SK-N-SH (cell line): ENCODE measurements around the gene GALNT17. TPM values are rescaled to one million over a fixed set of nuclear protein-coding genes. Genes with fewer than 3 reads are reported as not detected.

Source experiments
- CTCF ChIA-PET: fragments of 300-600, 350-600 bp; formaldehyde crosslinking; extraction: SDS; loops from one replicate; lab custom pipeline; 2021; lab: Yijun Ruan, JAX
- POLR2A ChIA-PET: fragments of 350-600 bp; sonication (Branson Sonifier 250); formaldehyde crosslinking; extraction: SDS; loops from one replicate; lab custom pipeline; 2020; ENCODE audit warnings: antibody characterized with exemption, inconsistent platforms; lab: Yijun Ruan, JAX
- DNase-seq: peaks from one replicate; pipeline ENCODE4 v3.0.0; 2012
- H2AFZ ChIP-seq: fragments of 200-600 bp; sonication (generic); 2 replicates; pipeline ENCODE4 v1.8.1; 2016; ENCODE audit warnings: antibody characterized with exemption, mild to moderate bottlenecking, low read depth
- H3F3A ChIP-seq: fragments of 200-600 bp; sonication (generic); replicated peaks from 2 replicates; pipeline ENCODE3; 2016; ENCODE audit warnings: antibody characterized with exemption, mild to moderate bottlenecking; ENCODE audit not compliant: insufficient read depth
- H3K27ac ChIP-seq, 2 experiments: fragments of 200-500 bp in 1 of 2; fragments of 200-600 bp in 1 of 2; sonication (Bioruptor generic) in 1 of 2; sonication (generic), shearing (Covaris generic) in 1 of 2; 2 replicates each; pipeline versions ENCODE4 v1.5.1 to v1.6.1; 2014 to 2016; ENCODE audit warnings: low read depth in 2 of 2, inconsistent platforms in 1 of 2, low read length in 1 of 2, mild to moderate bottlenecking in 1 of 2, mixed read lengths in 1 of 2
- H3K27me3 ChIP-seq: fragments of 200-600 bp; sonication (generic), shearing (Covaris generic); 2 replicates; pipeline ENCODE4 v1.6.1; 2016; ENCODE audit warnings: mixed run types; ENCODE audit not compliant: insufficient read depth
- H3K36me3 ChIP-seq, 2 experiments: fragments of 200-500 bp in 1 of 2; fragments of 200-600 bp in 1 of 2; sonication (Bioruptor generic) in 1 of 2; sonication (generic) in 1 of 2; replicated peaks in 1 of 2; 2 replicates each; pipeline versions ENCODE3 to v1.5.1; 2014 to 2016; ENCODE audit warnings: low read length in 1 of 2, mild to moderate bottlenecking in 1 of 2; ENCODE audit not compliant: insufficient read depth in 2 of 2, control insufficient read depth in 1 of 2
- H3K4me1 ChIP-seq, 2 experiments: fragments of 200-500 bp in 1 of 2; fragments of 200-600 bp in 1 of 2; sonication (Bioruptor generic) in 1 of 2; sonication (generic), shearing (Covaris generic) in 1 of 2; 2 replicates each; pipeline versions ENCODE4 v1.5.1 to v1.6.1; 2014 to 2016; ENCODE audit warnings: low read depth in 1 of 2, low read length in 1 of 2, mixed run types in 1 of 2; ENCODE audit not compliant: insufficient read depth in 2 of 2, control insufficient read depth in 1 of 2
- H3K4me2 ChIP-seq: fragments of 200-600 bp; sonication (generic), shearing (Covaris generic); 2 replicates; pipeline ENCODE4 v1.6.1; 2017; ENCODE audit warnings: mixed run types
- H3K4me3 ChIP-seq, 2 experiments: fragments of 200-500 bp in 1 of 2; fragments of 200-600 bp in 1 of 2; sonication (Bioruptor generic) in 1 of 2; sonication (generic), shearing (Covaris generic) in 1 of 2; 2 replicates each; pipeline versions ENCODE4 v1.5.1 to v1.8.1; 2014 to 2016; ENCODE audit warnings: low read depth in 2 of 2, inconsistent platforms in 1 of 2, low read length in 1 of 2, mild to moderate bottlenecking in 1 of 2, mixed read lengths in 1 of 2, moderate library complexity in 1 of 2
- H3K79me2 ChIP-seq: fragments of 200-600 bp; sonication (generic); 2 replicates; pipeline ENCODE4 v1.8.1; 2017; ENCODE audit warnings: mild to moderate bottlenecking; ENCODE audit not compliant: insufficient read depth
- H3K9ac ChIP-seq: fragments of 200-600 bp; sonication (generic); 2 replicates; pipeline ENCODE4 v1.6.1; 2017; ENCODE audit warnings: mixed run types
- H3K9me2 ChIP-seq: fragments of 200-600 bp; sonication (generic); 2 replicates; pipeline ENCODE4 v1.6.1; 2017; ENCODE audit warnings: mixed run types
- H3K9me3 ChIP-seq: fragments of 200-600 bp; sonication (generic); 2 replicates; pipeline ENCODE4 v1.6.1; 2017; ENCODE audit warnings: mixed run types, mild to moderate bottlenecking, moderate library complexity
- H4K20me1 ChIP-seq: fragments of 200-600 bp; sonication (generic); 2 replicates; pipeline ENCODE4 v1.6.1; 2017; ENCODE audit warnings: mild to moderate bottlenecking, mixed run types; ENCODE audit not compliant: insufficient read depth
- CHD2 ChIP-seq: fragments of 150-350 bp; IDR thresholded peaks from 2 replicates; pipeline ENCODE4 v1.6.1; 2018; ENCODE audit warnings: low read length; ENCODE audit not compliant: partially characterized antibody
- CTCF ChIP-seq: fragments of 200-600 bp; sonication (generic); IDR thresholded peaks from 2 replicates; pipeline ENCODE4 v1.6.1; 2017; ENCODE audit warnings: antibody characterized with exemption, mild to moderate bottlenecking, moderate library complexity
- FOXM1 ChIP-seq: IDR thresholded peaks from 2 replicates; pipeline ENCODE4 v1.4.0; 2012; ENCODE audit warnings: low read depth, mild to moderate bottlenecking
- GATA2 ChIP-seq: sonication (generic); formaldehyde crosslinking; IDR thresholded peaks from 2 replicates; pipeline ENCODE4 v1.5.0; 2020; ENCODE audit warnings: mild to moderate bottlenecking, missing genetic modification reagents
- MEF2A ChIP-seq: IDR thresholded peaks from 2 replicates; pipeline ENCODE4 v1.4.0; 2012; ENCODE audit warnings: low read depth, borderline replicate concordance
- NFIC ChIP-seq: IDR thresholded peaks from 2 replicates; pipeline ENCODE4 v1.4.0; 2012; ENCODE audit warnings: borderline replicate concordance
- NRF1 ChIP-seq: IDR thresholded peaks from 2 replicates; pipeline ENCODE4 v1.6.1; 2012; ENCODE audit warnings: low read depth, mild to moderate bottlenecking, low read length
- PBX3 ChIP-seq: IDR thresholded peaks from 2 replicates; pipeline ENCODE4; 2012
- POLR2AphosphoS5 ChIP-seq: IDR thresholded peaks from 2 replicates; pipeline ENCODE4 v1.6.1; 2012; ENCODE audit warnings: low read depth, low read length
- RAD21 ChIP-seq: IDR thresholded peaks from 2 replicates; pipeline ENCODE4 v1.6.1; 2012; ENCODE audit warnings: mild to moderate bottlenecking, low read length
- REST ChIP-seq: IDR thresholded peaks from 2 replicates; pipeline ENCODE4 v1.6.1; 2012; ENCODE audit warnings: mild to moderate bottlenecking, low read depth, low read length, moderate library complexity
- RFX5 ChIP-seq: IDR thresholded peaks from 2 replicates; pipeline ENCODE4 v1.6.1; 2012; ENCODE audit warnings: mild to moderate bottlenecking, improper control_type of control experiment, low read length
- RXRA ChIP-seq: IDR thresholded peaks from 2 replicates; pipeline ENCODE4 v1.4.0; 2012; ENCODE audit warnings: low read depth, mild to moderate bottlenecking, borderline replicate concordance
- SMC3 ChIP-seq: IDR thresholded peaks from 2 replicates; pipeline ENCODE4 v1.6.1; 2012; ENCODE audit warnings: low read depth, low read length, improper control_type of control experiment
- TAF1 ChIP-seq: IDR thresholded peaks from 2 replicates; pipeline ENCODE4 v1.6.1; 2012; ENCODE audit warnings: low read depth, mild to moderate bottlenecking, low read length, moderate library complexity, borderline replicate concordance
- TCF12 ChIP-seq: IDR thresholded peaks from 2 replicates; pipeline ENCODE4 v1.4.0; 2012
- TEAD4 ChIP-seq: IDR thresholded peaks from 2 replicates; pipeline ENCODE4 v1.4.0; 2012; ENCODE audit warnings: mild to moderate bottlenecking, borderline replicate concordance; ENCODE audit not compliant: insufficient read depth
- USF1 ChIP-seq: IDR thresholded peaks from 2 replicates; pipeline ENCODE4 v1.4.0; 2012; ENCODE audit warnings: low read depth, borderline replicate concordance
- USF2 ChIP-seq: fragments of 150-350 bp; IDR thresholded peaks from 2 replicates; pipeline ENCODE4 v1.6.1; 2017; ENCODE audit warnings: antibody characterized with exemption, low read length, low read depth, borderline replicate concordance
- YY1 ChIP-seq: IDR thresholded peaks from 2 replicates; pipeline ENCODE4 v1.4.0; 2012; ENCODE audit warnings: low read depth, mild to moderate bottlenecking
- WGBS: methylation state at CpG from one replicate; pipeline ENCODE4 v1.1.6; 2017; ENCODE audit warnings: low lambda C conversion rate; 5-methylcytosine and 5-hydroxymethylcytosine counted together
- polyA plus RNA-seq, 3 experiments: library from polyadenylated mRNA; depleted of rRNA; stranded (reverse); fragments of >200 nt; gene quantifications; 2 replicates each; pipeline ENCODE4 v1.2.3, GENCODE V29; 2012

The GALNT17 gene
- polyA plus RNA-seq, 1 of the 3 experiments (the other 2 are of a cell fraction), result not detected

- no peak for TF ChIP-seq NRF1
- no peak for TF ChIP-seq RAD21
- TF ChIP-seq CHD2, result no peak
- TF ChIP-seq PBX3, result no peak
These were observed 580.8 kb downstream of the GALNT17 start (continued) for GRCh38 chr7:71712653-71713180.

- H3K4me1 ChIP-seq, result no peaks in the 10 kb centered on the region
- no peak overlapping the region for H2AFZ ChIP-seq
- CTCF ChIA-PET, result no interaction called here
- TF ChIP-seq CTCF (no peak), MEF2A (no peak), NRF1 (no peak), GATA2 (CRISPR knock-in tag) (no peak), YY1 (no peak), USF2 (no peak), TCF12 (no peak), POLR2AphosphoS5 (no peak), TEAD4 (no peak), FOXM1 (no peak), REST (no peak), SMC3 (no peak), NFIC (no peak), USF1 (no peak), RXRA (no peak), TAF1 (no peak), CHD2 (no peak), RFX5 (no peak)
- no peak overlapping the region for H3K4me3 ChIP-seq
- H3K27me3 ChIP-seq, result no peaks in the 10 kb centered on the region
- H3K4me2 ChIP-seq, result no peak overlapping the region
- no peak for DNase-seq
- H4K20me1 ChIP-seq, result no peaks in the 10 kb centered on the region
- 1% methylated on average over 3 of the region's 3 CpGs for WGBS
- H3K9ac ChIP-seq, result no peak overlapping the region
- no peaks in the 10 kb centered on the region for H3K36me3 ChIP-seq
- H3K9me2 ChIP-seq, result no peaks in the 10 kb centered on the region
- POLR2A ChIA-PET, result no interaction called here
- no peaks in the 10 kb centered on the region for H3K9me3 ChIP-seq
- H3F3A ChIP-seq, result no peaks in the 10 kb centered on the region
- H3K27ac ChIP-seq, result no peak overlapping the region
- H3K79me2 ChIP-seq, result no peaks in the 10 kb centered on the region
These were observed 584.7 kb downstream of the GALNT17 start for GRCh38 chr7:71716690-71717089.
